Dendritic cell treated with granulocyte-macrophage colony-stimulating factor and Interleukin-4, amounts not matched to agents 40 ng/mL and 50 ng/mL, for 4 days (primary cell): Measurements from ENCODE around the gene GK2.

Experiments
- H3K27ac Mint-ChIP-seq: one replicate; pipeline ENCODE4 v1.8.0; 2022; ENCODE audit warnings: mild to moderate bottlenecking, mixed read lengths
- H3K27me3 Mint-ChIP-seq: one replicate; pipeline ENCODE4 v1.8.0; 2022; ENCODE audit warnings: mild to moderate bottlenecking, mixed read lengths
- H3K36me3 Mint-ChIP-seq: one replicate; pipeline ENCODE4 v1.8.0; 2022; ENCODE audit warnings: low read depth, mixed read lengths
- H3K4me1 Mint-ChIP-seq: one replicate; pipeline ENCODE4 v1.8.0; 2022; ENCODE audit warnings: low read depth, mixed read lengths
- H3K4me3 Mint-ChIP-seq: one replicate; pipeline ENCODE4 v1.8.0; 2022; ENCODE audit warnings: mild to moderate bottlenecking, moderate library complexity, mixed read lengths
- H3K9me3 Mint-ChIP-seq: one replicate; pipeline ENCODE4 v1.8.0; 2022; ENCODE audit warnings: mixed read lengths
- intact Hi-C: fragments of 100-400 bp; cut with micrococcal nuclease; formaldehyde crosslinking; loops from one replicate; pipeline ENCODE4 v1.15.0; 2022

Gene GK2

DNA sequence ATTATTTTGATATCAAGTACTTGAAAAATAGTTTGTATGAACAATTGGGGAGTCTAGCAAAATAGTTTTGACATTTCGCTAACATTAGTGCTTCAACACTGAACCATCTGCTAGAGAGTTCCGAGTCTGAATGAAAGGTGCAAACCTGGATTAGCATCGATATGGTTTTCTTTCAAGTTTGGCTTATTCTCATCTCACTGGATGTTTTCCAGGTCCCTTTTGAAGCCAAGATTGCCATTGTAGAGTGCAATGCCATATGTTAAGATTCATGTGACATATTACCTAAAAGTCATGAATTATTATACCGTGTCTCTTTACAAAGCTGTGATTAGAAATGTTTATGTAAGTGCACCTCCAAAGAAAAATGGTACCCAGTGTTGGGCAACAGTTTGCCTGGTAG is 45.4 kb downstream of the GK2 start:
- Mint-ChIP-seq H3K27me3 (no peaks in the 10 kb centered on the region), H3K4me1 (no peaks in the 10 kb centered on the region), H3K36me3 (no peaks in the 10 kb centered on the region), H3K4me3 (no peak overlapping the region), H3K9me3 (no peaks in the 10 kb centered on the region), H3K27ac (no peak overlapping the region)
- intact Hi-C loops, result no loop called here

DNA sequence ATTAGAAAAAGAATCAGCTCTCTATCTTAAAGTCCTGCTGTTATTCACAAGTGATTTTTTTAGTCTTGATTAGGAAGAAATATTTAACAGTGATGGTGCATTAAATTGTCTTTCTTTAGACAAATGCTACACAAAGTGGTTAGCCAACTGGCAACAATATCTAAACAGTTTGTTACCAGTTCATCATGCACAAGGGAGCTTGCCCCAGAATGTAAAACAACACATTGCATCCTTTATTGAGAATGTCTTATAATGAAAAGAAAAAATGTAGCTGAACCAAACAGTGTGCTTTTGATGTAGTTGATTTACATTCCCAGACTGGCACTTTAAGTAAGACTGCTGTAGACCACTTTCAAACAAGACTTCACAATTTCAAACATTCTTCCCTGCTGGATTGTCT is 48.0 kb downstream of the GK2 start:
- Mint-ChIP-seq H3K4me3 (no peak overlapping the region), H3K27ac (no peak overlapping the region), H3K27me3 (no peaks in the 10 kb centered on the region), H3K4me1 (no peaks in the 10 kb centered on the region), H3K9me3 (no peaks in the 10 kb centered on the region), H3K36me3 (no peaks in the 10 kb centered on the region)
- intact Hi-C loops, result no loop called here

DNA sequence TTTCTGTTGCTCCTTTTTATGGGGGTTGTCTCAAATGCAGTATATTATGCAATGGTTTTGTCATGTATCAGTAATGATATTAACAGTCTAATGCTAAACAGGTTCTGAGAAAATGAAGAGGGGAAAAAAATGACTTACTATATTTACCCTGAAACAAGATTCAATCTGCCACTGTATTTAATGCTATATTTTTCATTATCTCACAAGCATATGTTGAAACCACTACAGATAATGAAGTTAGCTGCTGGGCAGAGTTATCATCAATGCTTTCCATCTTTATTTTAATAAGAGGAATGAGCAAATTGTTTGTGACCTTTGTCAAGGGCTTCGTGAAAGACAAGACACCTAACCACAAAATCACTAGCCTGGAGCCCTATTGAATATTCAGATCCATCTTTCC is 49.6 kb downstream of the GK2 start:
- Mint-ChIP-seq H3K27ac (no peak overlapping the region), H3K36me3 (no peaks in the 10 kb centered on the region), H3K27me3 (no peaks in the 10 kb centered on the region), H3K4me1 (no peaks in the 10 kb centered on the region), H3K9me3 (no peaks in the 10 kb centered on the region), H3K4me3 (no peak overlapping the region)
- intact Hi-C loops, result no loop called here

DNA sequence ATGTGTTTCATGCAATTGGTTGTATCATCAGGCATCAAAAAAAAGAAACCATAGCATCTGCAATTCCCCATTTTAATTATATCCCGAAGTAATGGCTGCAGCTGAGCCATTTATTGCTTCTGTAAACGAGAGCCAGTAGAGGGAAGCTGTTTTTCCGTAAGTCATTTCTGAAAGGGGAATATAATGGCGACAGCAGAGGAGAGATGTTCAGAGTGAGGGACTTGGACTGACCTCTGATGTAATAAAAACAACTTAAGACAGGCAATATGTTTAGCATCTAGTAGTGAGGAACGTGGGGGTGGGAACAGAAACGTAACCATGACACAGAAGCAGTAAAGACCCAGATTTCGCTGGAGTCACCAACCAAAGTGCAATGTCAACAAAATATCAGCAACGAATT is 50.7 kb downstream of the GK2 start:
- no peaks in the 10 kb centered on the region for H3K9me3 Mint-ChIP-seq
- H3K27me3 Mint-ChIP-seq, result no peaks in the 10 kb centered on the region
- intact Hi-C loops, result no loop called here
- no peaks in the 10 kb centered on the region for H3K36me3 Mint-ChIP-seq
- no peak overlapping the region for H3K4me3 Mint-ChIP-seq
- H3K4me1 Mint-ChIP-seq, result no peaks in the 10 kb centered on the region
- H3K27ac Mint-ChIP-seq, result no peak overlapping the region
